Ishikawa (cell line): Measurements from ENCODE around the gene UCKL1.

Experiments
- CEBPB ChIP-seq: IDR thresholded peaks from 2 replicates; pipeline ENCODE4 v1.6.1; 2012
- CREB1 ChIP-seq: IDR thresholded peaks from 2 replicates; pipeline ENCODE4 v1.6.1; 2012; ENCODE audit warnings: low read depth
- EGR1 ChIP-seq: IDR thresholded peaks from 2 replicates; pipeline ENCODE4 v1.6.1; 2012
- EP300 ChIP-seq: IDR thresholded peaks from 2 replicates; pipeline ENCODE4 v1.6.1; 2012; ENCODE audit warnings: borderline replicate concordance
- FOXM1 ChIP-seq: IDR thresholded peaks from 2 replicates; pipeline ENCODE4 v1.6.1; 2012; ENCODE audit warnings: low read depth, borderline replicate concordance
- MAX ChIP-seq: IDR thresholded peaks from 2 replicates; pipeline ENCODE4 v1.6.1; 2012
- NFIC ChIP-seq: IDR thresholded peaks from 2 replicates; pipeline ENCODE4 v1.6.1; 2012
- REST ChIP-seq: IDR thresholded peaks from 2 replicates; pipeline ENCODE4 v1.6.1; 2012; ENCODE audit warnings: low read depth, mild to moderate bottlenecking
- TAF1 ChIP-seq: IDR thresholded peaks from 2 replicates; pipeline ENCODE4 v1.6.1; 2012; ENCODE audit warnings: low read depth, mild to moderate bottlenecking
- TCF12 ChIP-seq: IDR thresholded peaks from 2 replicates; pipeline ENCODE4 v1.6.1; 2012; ENCODE audit warnings: low read depth
- TEAD4 ChIP-seq: IDR thresholded peaks from 2 replicates; pipeline ENCODE4 v1.6.1; 2012
- USF1 ChIP-seq: IDR thresholded peaks from 2 replicates; pipeline ENCODE4 v1.6.1; 2012
- YY1 ChIP-seq: IDR thresholded peaks from 2 replicates; pipeline ENCODE4 v1.6.1; 2012; ENCODE audit warnings: low read depth
- ZBTB7A ChIP-seq: IDR thresholded peaks from 2 replicates; pipeline ENCODE4 v1.6.1; 2012; ENCODE audit warnings: low read depth

Gene UCKL1

GRCh38 chr20:63958471-63958870 lies 2.3 kb upstream of the UCKL1 start:
- TF ChIP-seq TCF12 (no peak), REST (no peak), EGR1 (no peak), TAF1 (no peak), USF1 (no peak)

GRCh38 chr20:63957690-63958441 lies 1.6 kb upstream of the UCKL1 start:
- TF ChIP-seq EGR1 (peak; percentile 90), YY1 (no peak), USF1 (no peak)

- TF ChIP-seq CREB1: no peak
- no peak for TF ChIP-seq YY1
- no peak for TF ChIP-seq TEAD4
- no peak for TF ChIP-seq USF1
- TF ChIP-seq CEBPB: no peak
- TF ChIP-seq ZBTB7A: peak; percentile 77
- no peak for TF ChIP-seq REST
- 0 out of 2 replicates have a peak, but pooled peaks have one; percentile 23 for TF ChIP-seq NFIC
- no peak; the same call in 1 of the 2 replicates for TF ChIP-seq EP300
Observed at GRCh38 chr20:63957004-63957689, 931 bp upstream of the UCKL1 start.

- TF ChIP-seq USF1: no peak
- no peak for TF ChIP-seq ZBTB7A
- TF ChIP-seq EGR1: no peak
- no peak for TF ChIP-seq MAX
Observed at GRCh38 chr20:63956664-63957003, 418 bp upstream of the UCKL1 start.

- no peak for TF ChIP-seq FOXM1
- peak; percentile 38; the same call in 1 of the 2 replicates for TF ChIP-seq TCF12
- TF ChIP-seq TEAD4: no peak
Observed at GRCh38 chr20:63955281-63955826, 862 bp downstream of the UCKL1 start.

GRCh38 chr20:63953764-63954429 lies 2.3 kb downstream of the UCKL1 start:
- TF ChIP-seq FOXM1 (no peak), CEBPB (no peak)
